Hippocampal formation (tissue), 2 donors: ENCODE results near the gene KRTAP19-3.
"Not testable (repeated sequence)": the region's sequence is repeated elsewhere in the genome, so short reads cannot be mapped to it uniquely, and the experiment has no call there.

Source experiments
- DNase-seq, 2 donors: peaks; one replicate each; lab custom pipeline; 2025; lab: John Stamatoyannopoulos, UW

The KRTAP19-3 gene

GRCh38 chr21:30491963-30492428 is at the start of gene KRTAP19-3:
TSS of gene KRTAP19-3 (minus strand) at chr21:30492013. CDS start at chr21:30491957, 56 bp downstream.
- DNase-seq, result no peak

DNA sequence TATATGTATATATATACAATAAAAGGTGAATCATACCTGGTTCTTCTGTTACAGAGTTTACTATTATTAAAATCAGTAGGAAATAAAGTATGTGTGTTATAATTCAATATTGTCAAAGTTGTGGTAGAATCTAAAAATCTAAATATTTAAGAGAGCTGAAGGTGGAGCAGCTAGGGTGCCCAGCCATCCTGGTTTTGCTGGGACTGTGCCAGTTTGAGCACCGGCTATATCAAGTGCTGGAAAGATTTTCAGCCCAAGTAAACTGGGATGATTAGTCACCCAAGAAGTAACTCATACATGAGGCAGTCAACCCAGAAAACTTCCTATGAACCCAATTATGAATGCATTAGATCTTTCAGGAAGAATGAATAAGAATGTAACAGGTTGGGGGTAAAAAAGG is 27.1 kb upstream of the KRTAP19-3 start:
- DNase-seq, result no peak

DNA sequence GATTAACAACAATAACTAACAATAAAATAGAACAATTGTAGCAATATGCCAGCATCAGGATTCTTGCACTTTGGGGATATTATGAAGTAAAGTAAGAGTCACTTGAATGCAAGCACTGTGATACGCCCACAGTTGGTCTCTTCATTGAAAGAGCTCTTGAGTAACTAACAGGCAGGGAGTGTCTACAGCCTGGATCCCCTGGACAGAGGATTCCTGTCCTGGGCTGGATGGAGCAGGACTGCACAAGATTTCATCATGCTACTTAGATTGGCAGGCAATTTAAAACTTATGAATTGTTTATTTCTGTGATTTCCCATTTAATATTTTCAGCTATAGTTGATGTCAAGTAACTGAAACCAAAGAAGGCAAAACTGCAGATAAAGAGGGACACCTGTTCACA is 23.9 kb upstream of the KRTAP19-3 start:
- no peak for DNase-seq

DNA sequence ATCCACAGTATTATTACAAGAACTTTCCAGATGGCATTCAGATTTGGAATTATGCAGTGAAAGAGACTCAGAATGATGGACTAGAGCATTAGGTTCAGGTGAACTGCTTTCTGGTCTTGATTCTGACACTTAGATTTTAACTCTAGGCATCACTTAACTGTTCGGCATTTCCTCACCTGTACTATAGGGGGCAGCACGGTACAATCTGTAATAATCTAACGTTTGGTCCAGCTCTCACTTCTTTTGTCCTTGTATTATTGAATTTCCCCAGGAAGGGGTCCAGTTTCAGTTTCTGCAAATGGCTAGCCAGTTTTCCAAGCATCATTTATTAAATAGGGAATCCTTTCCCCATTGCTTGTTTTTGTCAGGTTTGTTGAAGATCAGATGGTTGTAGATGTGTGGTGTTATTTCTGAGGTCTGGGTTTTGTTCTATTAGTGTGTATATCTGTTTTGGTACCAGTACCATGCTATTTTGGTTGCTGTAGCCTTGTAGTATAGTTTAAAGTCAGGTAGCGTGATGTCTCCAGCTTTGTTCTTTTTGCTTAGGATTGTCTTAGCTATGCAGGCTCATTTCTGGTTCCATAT is 13.9 kb upstream of the KRTAP19-3 start:
- not testable (repeated sequence) for DNase-seq

- no peak for DNase-seq
These were observed 10.2 kb upstream of the KRTAP19-3 start, which contains the start of gene KRTAP19-5 for GRCh38 chr21:30502041-30502440. TSS of gene KRTAP19-5 (minus strand) at chr21:30502141. CDS start at chr21:30502090, 51 bp downstream.

- DNase-seq, result no peak
These were observed 5.3 kb upstream of the KRTAP19-3 start, which contains the start of gene KRTAP19-4 for GRCh38 chr21:30497065-30497464. TSS of gene KRTAP19-4 (minus strand) at chr21:30497165. CDS start at chr21:30497110, 55 bp downstream.

DNA sequence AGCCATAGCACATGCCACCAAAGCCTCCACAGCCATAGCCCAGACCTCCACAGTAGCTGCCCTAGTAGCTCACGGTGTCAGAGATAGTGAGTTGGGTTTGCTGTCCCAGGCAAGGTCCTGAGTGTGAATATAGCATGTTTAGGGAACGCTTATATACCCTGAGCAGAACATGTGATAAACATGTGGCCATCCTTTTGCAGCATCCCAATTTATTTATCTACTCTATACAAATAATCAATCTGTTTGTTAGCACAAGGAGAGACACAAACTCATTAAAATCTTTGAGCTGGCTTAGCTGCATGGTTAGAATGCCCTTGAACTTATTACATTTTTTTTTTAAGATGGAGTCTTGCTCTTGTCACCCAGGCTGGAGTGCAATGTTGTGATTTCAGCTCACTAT is 4.5 kb downstream of the KRTAP19-3 start, which contains the start of gene KRTAP19-2:
Gene KRTAP19-2 (minus strand): TSS at position 101 of the 400 bp plus-strand sequence. CDS start 88 bp downstream, at position 13.
- no peak for DNase-seq

DNA sequence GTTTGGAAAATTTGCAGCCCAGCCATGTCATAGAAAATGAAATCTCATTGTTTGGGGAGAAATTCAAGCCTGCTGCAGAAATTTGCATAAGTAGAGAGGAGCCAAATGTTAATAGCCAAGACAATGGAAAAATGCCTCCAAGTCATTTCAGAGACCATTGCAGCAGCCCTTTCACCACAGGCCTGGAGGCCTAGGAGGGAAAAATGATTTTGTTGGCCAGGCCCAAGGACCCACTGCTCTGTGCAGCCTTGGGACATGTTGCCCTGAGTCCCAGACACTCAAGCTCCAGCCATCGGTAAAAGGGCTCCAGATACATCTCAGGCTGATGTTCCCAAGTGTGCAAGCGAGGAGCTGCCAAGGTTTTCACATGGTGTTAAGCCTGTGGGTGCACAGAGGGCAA is 5.6 kb downstream of the KRTAP19-3 start:
- no peak for DNase-seq

DNA sequence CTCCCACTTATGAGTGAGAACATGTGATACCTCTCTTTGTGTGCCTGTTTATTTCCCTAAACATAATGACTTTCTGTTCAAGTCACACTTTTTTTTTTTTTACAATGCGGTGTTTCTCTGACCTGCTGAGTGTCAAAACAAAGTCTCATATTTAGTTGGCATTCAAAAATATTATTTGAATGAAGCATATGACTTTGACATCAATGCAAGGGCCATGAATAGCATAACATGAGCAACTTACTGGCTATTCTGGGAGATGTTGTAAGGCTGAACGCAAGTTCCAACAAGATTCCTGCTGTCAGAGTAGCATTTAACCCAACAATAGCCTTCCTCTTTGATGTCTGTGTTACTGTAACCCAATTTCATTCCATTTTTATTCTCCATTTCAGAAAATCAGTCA is 9.7 kb downstream of the KRTAP19-3 start:
- no peak for DNase-seq

GRCh38 chr21:30480145-30480544 is 11.7 kb downstream of the KRTAP19-3 start, which contains the start of gene KRTAP19-1:
TSS of gene KRTAP19-1 (minus strand) at chr21:30480367. CDS start at chr21:30480317, 50 bp downstream.
- no peak for DNase-seq

- no peak for DNase-seq
These were observed 12.6 kb downstream of the KRTAP19-3 start for GRCh38 chr21:30479259-30479658.

DNA sequence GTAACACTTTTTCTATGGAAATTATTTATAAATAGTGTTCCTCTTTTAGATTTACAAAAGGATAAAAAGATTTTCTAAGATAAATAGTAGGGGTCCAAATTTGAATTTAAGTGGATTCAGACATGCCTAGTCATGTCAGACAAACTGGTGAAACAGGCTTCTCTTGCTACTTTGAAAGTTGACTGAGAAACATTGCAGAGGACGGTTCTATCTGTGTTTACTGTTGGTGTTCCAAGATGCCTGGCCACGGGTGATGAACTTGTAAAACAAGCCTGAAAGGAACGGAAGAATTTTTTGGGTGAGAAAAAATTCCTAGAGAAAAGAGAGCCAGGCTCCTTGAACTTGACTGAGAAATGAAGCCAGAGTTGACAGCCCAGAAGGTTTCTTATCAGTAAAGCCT is 13.8 kb downstream of the KRTAP19-3 start:
- no peak for DNase-seq

GRCh38 chr21:30468900-30469714 is 22.7 kb downstream of the KRTAP19-3 start:
- no peak for DNase-seq

- no peak for DNase-seq
These were observed 28.1 kb downstream of the KRTAP19-3 start for GRCh38 chr21:30463713-30464112.

- no peak for DNase-seq
These were observed 43.3 kb downstream of the KRTAP19-3 start for GRCh38 chr21:30448514-30448913.

DNA sequence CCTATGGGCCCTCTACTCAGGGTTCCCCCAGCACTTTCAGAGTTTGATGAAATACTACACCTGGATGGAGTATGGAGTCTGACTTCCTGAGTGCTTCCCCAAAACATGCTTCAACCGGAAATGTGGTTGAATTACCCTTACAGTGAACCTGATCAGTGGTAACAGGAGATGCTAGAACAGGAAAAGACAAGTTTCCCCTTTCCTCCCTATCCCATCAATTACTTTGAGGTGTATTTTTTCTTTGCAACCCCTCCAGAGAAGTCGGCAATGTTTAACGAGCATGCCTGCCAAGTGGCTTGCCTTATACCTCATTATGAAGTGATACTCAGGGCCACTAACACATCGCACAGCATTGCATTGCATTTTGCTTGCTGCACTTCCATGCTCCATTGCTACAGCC is 44.8 kb downstream of the KRTAP19-3 start:
- no peak for DNase-seq

GRCh38 chr21:30444204-30444603 is 47.6 kb downstream of the KRTAP19-3 start:
- no peak for DNase-seq

DNA sequence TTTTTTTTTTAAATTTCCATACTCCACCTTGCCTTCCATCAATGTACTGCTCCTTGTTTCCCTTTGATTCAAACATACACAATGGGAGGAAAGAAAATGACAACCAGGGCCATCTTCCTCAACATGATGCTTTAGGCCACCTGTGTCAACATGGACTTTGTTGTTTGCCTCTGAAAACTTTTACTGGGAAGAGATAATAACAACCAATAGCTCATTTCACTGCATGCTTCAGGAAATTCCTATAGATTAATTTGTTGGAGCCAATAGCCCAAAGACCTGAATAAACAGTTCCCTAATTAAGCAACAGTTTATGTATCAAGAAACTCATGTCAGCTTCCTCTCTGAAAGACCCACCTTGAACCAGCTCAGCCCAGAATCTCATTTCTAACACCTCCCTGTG is 48.6 kb downstream of the KRTAP19-3 start:
- DNase-seq, result no peak
